Caco-2 (cell line): ENCODE data around the gene ADD3. TPM values are rescaled to one million over a fixed set of nuclear protein-coding genes. Genes with fewer than 3 reads are reported as not detected.

ENCODE experiments used
- BruUV-seq: library from RNA; stranded (reverse); fragments of 400-500 nt; replicated peaks from 2 replicates; lab custom pipeline; 2021; lab: Mats Ljungman, UMichigan
- CTCF ChIA-PET: fragments of 300-600 bp; sonication (Branson Sonifier 250); formaldehyde crosslinking; loops from one replicate; lab custom pipeline; 2022; ENCODE audit warnings: antibody characterized with exemption; lab: Charles Lee
- POLR2A ChIA-PET: fragments of 300-600 bp; sonication (Branson Sonifier 250); formaldehyde crosslinking; loops from one replicate; lab custom pipeline; 2022; ENCODE audit warnings: antibody characterized with exemption; lab: Charles Lee
- DNase-seq, 2 experiments: peaks; one replicate each; pipeline versions ENCODE4 v3.0.0 to v3.0.0-alpha.2; 2020 to 2022
- H3K27me3 ChIP-seq: replicated peaks from 2 replicates; pipeline ENCODE4 v1.6.0; 2011; ENCODE audit warnings: low read length; ENCODE audit not compliant: control insufficient read depth, insufficient read depth
- H3K36me3 ChIP-seq: 2 replicates; pipeline ENCODE4 v1.5.1; 2011; ENCODE audit warnings: low read length; ENCODE audit not compliant: control insufficient read depth, insufficient read depth
- H3K4me1 ChIP-seq: fragments of 250-450 bp; sonication (Bioruptor Pico); 2 replicates; pipeline ENCODE4 v1.5.1; 2020; ENCODE audit warnings: mild to moderate bottlenecking
- H3K4me3 ChIP-seq: 2 replicates; pipeline ENCODE4 v1.5.1; 2011; ENCODE audit warnings: low read depth, mild to moderate bottlenecking, control low read depth, low read length
- H3K9me3 ChIP-seq: fragments of 250-450 bp; sonication (Bioruptor Pico); 2 replicates; pipeline ENCODE4 v1.5.1; 2020; ENCODE audit warnings: mild to moderate bottlenecking, moderate library complexity
- H3K27ac Mint-ChIP-seq: one replicate; pipeline ENCODE4 v1.8.0; 2022; ENCODE audit warnings: mixed read lengths; ENCODE audit not compliant: unreplicated experiment
- H3K27me3 Mint-ChIP-seq: one replicate; pipeline ENCODE4 v1.8.0; 2022; ENCODE audit warnings: mixed read lengths; ENCODE audit not compliant: insufficient read depth, unreplicated experiment
- H3K36me3 Mint-ChIP-seq: one replicate; pipeline ENCODE4 v1.8.0; 2022; ENCODE audit warnings: mild to moderate bottlenecking, mixed read lengths; ENCODE audit not compliant: insufficient read depth, unreplicated experiment
- H3K4me1 Mint-ChIP-seq: one replicate; pipeline ENCODE4 v1.8.0; 2022; ENCODE audit warnings: low read depth, mixed read lengths; ENCODE audit not compliant: unreplicated experiment
- H3K4me3 Mint-ChIP-seq: one replicate; pipeline ENCODE4 v1.8.0; 2022; ENCODE audit warnings: mild to moderate bottlenecking, moderate library complexity, mixed read lengths; ENCODE audit not compliant: unreplicated experiment
- H3K9me3 Mint-ChIP-seq: one replicate; pipeline ENCODE4 v1.8.0; 2022; ENCODE audit warnings: mixed read lengths; ENCODE audit not compliant: unreplicated experiment
- intact Hi-C: fragments of 100-400 bp; cut with micrococcal nuclease; formaldehyde crosslinking; loops from one replicate; pipeline ENCODE4 v1.10.0; 2022; ENCODE audit not compliant: unreplicated experiment
- total RNA-seq: library from RNA; stranded (reverse); gene quantifications from 2 replicates; pipeline ENCODE4 v1.2.3, GENCODE V29; 2022
- TF ChIP-seq, protein P1 (sequence below), 2 experiments: fragments of 200-600 bp in 1 of 2; IDR thresholded peaks; 1 replicate in 1 of 2; 2 replicates in 1 of 2; pipeline versions ENCODE4 v1.5.1 to v1.8.0; 2011 to 2022; ENCODE audit warnings: antibody characterized with exemption in 1 of 2, control low read depth in 1 of 2, inconsistent platforms in 1 of 2, low read depth in 1 of 2, low read length in 1 of 2, mild to moderate bottlenecking in 1 of 2, moderate library complexity in 1 of 2; ENCODE audit not compliant: insufficient read depth in 1 of 2, severe bottlenecking in 1 of 2, unreplicated experiment in 1 of 2

The ADD3 gene
- total RNA-seq, 1 experiment from 2014 or later, result 264 TPM

DNA sequence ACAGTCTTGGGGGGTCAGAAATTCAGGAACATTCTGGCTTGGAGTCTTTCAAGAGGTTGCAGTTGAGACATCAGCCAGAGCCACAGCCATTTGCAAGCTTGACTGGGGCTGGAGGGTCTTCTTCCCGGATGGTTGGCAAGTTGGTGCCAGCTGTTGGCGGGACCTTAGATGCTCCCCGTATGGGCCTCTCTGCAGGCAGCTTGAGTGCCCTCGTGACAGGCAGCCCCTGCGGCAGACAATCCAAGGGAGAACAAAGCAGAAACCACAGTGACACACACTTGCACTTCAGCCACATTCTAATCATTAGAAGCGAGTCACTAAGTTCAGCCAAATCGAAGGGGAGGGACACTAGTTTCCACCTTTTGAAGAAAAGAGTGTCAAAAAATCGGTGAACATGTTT, 140.2 kb downstream of the ADD3 start:
- H3K9me3 ChIP-seq, result no peaks in the 10 kb centered on the region
- no peaks in the 10 kb centered on the region for H3K36me3 ChIP-seq
- H3K27me3 Mint-ChIP-seq, result no peaks in the 10 kb centered on the region
- TF ChIP-seq, protein P1, sequence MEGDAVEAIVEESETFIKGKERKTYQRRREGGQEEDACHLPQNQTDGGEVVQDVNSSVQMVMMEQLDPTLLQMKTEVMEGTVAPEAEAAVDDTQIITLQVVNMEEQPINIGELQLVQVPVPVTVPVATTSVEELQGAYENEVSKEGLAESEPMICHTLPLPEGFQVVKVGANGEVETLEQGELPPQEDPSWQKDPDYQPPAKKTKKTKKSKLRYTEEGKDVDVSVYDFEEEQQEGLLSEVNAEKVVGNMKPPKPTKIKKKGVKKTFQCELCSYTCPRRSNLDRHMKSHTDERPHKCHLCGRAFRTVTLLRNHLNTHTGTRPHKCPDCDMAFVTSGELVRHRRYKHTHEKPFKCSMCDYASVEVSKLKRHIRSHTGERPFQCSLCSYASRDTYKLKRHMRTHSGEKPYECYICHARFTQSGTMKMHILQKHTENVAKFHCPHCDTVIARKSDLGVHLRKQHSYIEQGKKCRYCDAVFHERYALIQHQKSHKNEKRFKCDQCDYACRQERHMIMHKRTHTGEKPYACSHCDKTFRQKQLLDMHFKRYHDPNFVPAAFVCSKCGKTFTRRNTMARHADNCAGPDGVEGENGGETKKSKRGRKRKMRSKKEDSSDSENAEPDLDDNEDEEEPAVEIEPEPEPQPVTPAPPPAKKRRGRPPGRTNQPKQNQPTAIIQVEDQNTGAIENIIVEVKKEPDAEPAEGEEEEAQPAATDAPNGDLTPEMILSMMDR (IDR thresholded peaks at IDR 0.05; ENCODE audit: insufficient read depth in 1 of 2, low read depth in 1 of 2, low read length in 1 of 2, severe bottlenecking in 1 of 2, unreplicated experiment in 1 of 2), result no peak
- no peaks in the 10 kb centered on the region for H3K4me1 ChIP-seq
- CTCF ChIA-PET, result interaction anchor here (1.4 kb wide), 1 partner anchor 10 kb away, joined by 3 read pairs; no protein-coding TSS in a partner anchor
- H3K4me3 Mint-ChIP-seq, result no peak overlapping the region
- POLR2A ChIA-PET, result no interaction called here
- no peaks in the 10 kb centered on the region for H3K9me3 Mint-ChIP-seq
- no peak for DNase-seq
- peaks cover 15% of the 10 kb centered on the region for H3K36me3 Mint-ChIP-seq
- BruUV-seq, result no TSS peak
- intact Hi-C loops, result no loop called here
- H3K4me3 ChIP-seq, result no peak overlapping the region
- peaks cover 7% of the 10 kb centered on the region for H3K4me1 Mint-ChIP-seq
- H3K27me3 ChIP-seq, result no peaks in the 10 kb centered on the region
- no peak overlapping the region for H3K27ac Mint-ChIP-seq

DNA sequence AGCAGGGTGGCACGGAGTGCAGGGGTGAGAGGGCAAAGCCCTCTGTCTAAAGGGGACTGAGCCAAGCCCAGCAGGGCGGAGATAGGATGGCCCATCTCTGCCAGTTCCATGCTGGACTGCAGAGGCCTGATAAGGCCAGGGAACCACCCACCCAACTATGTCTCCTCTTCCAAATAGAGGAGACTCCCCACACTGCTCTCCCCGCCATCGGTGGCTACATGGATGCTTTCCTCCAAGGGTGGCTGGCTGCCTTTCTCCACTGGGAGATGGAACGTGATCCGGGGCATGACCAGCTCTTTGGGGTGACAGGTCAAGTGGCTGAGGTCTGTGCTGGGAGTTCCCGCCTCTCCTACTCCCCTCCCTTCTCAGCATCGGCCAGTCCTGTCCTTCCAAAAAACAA, 141.5 kb downstream of the ADD3 start:
- Mint-ChIP-seq H3K4me3 (no peak overlapping the region), H3K4me1 (peaks cover 7% of the 10 kb centered on the region), H3K9me3 (no peaks in the 10 kb centered on the region), H3K27ac (no peak overlapping the region), H3K36me3 (peaks cover 10% of the 10 kb centered on the region), H3K27me3 (no peaks in the 10 kb centered on the region)
- DNase-seq, result no peak
- ChIA-PET POLR2A (no interaction called here), CTCF (no interaction called here)
- H3K36me3 ChIP-seq, result no peaks in the 10 kb centered on the region
- no peaks in the 10 kb centered on the region for H3K27me3 ChIP-seq
- intact Hi-C loops, result no loop called here
- H3K4me3 ChIP-seq, result no peak overlapping the region
- H3K9me3 ChIP-seq, result no peaks in the 10 kb centered on the region
- H3K4me1 ChIP-seq, result no peaks in the 10 kb centered on the region
- BruUV-seq, result no TSS peak
- TF ChIP-seq, protein P1 (IDR thresholded peaks at IDR 0.05; ENCODE audit: insufficient read depth in 1 of 2, low read depth in 1 of 2, low read length in 1 of 2, severe bottlenecking in 1 of 2, unreplicated experiment in 1 of 2), result no peak

DNA sequence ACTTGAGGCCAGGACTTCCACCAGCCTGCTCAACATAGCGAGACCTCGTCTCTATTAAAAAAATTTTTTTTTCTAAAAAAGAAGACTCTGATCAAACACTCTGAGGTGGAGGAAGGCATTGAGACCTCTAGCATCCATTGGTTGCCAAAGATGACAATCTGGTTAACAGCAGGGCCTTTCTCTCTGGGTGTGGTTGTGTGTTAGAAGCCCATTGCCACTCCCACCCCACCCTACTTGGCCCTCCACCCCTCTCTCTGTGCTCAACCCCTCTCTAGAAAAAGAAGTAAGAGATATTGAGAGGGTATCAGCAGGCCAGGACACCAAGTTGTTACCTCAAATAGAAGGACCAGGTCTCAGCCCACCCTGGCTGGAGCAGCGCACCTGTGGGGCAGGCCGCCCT, 142.3 kb downstream of the ADD3 start:
- Mint-ChIP-seq H3K4me3 (no peak overlapping the region), H3K4me1 (peaks cover 7% of the 10 kb centered on the region), H3K9me3 (no peaks in the 10 kb centered on the region), H3K27me3 (no peaks in the 10 kb centered on the region), H3K27ac (no peak overlapping the region), H3K36me3 (peaks cover 10% of the 10 kb centered on the region)
- DNase-seq, result no peak
- no peaks in the 10 kb centered on the region for H3K36me3 ChIP-seq
- no peaks in the 10 kb centered on the region for H3K27me3 ChIP-seq
- no peaks in the 10 kb centered on the region for H3K9me3 ChIP-seq
- TF ChIP-seq, protein P1 (IDR thresholded peaks at IDR 0.05; ENCODE audit: insufficient read depth in 1 of 2, low read depth in 1 of 2, low read length in 1 of 2, severe bottlenecking in 1 of 2, unreplicated experiment in 1 of 2), result no peak
- BruUV-seq, result no TSS peak
- no peak overlapping the region for H3K4me3 ChIP-seq
- H3K4me1 ChIP-seq, result no peaks in the 10 kb centered on the region
- POLR2A ChIA-PET, result no interaction called here
- intact Hi-C loops, result no loop called here
- CTCF ChIA-PET, result no interaction called here
